ENCODE results near the gene ANXA5. TPM values are rescaled to one million over a fixed set of nuclear protein-coding genes. Genes with fewer than 3 reads are reported as not detected.

Gene ANXA5
- total RNA-seq, 1 experiment from 2014 or later, result 222 TPM

GRCh38 chr4:121668368-121669162, 28.2 kb downstream of the ANXA5 start:
- no peaks in the 10 kb centered on the region for H3K4me1 ChIP-seq (ENCODE audit: control insufficient read depth, insufficient read depth, low read length)
- no peaks in the 10 kb centered on the region for H3K27me3 ChIP-seq (ENCODE audit: control insufficient read depth, insufficient read depth, low read length)
- ATAC-seq, result no peak
- DNase-seq (ENCODE audit: low read depth, low spot score), result no peak
- TF ChIP-seq CTCF (IDR thresholded peaks at IDR 0.05) (no peak), TCF7L2 (IDR thresholded peaks at IDR 0.05; ENCODE audit: low read depth, low read length) (no peak), REST (IDR thresholded peaks at IDR 0.05; ENCODE audit: insufficient read depth in 1 of 2, low read depth in 2 of 2, low read length in 1 of 2) (no peak), SIN3A (IDR thresholded peaks at IDR 0.05; ENCODE audit: borderline replicate concordance, insufficient read depth, low read depth, low read length) (no peak), POLR2AphosphoS5 (IDR thresholded peaks at IDR 0.05; ENCODE audit: low read depth, low read length) (no peak)
- H3K4me3 ChIP-seq (ENCODE audit: low read depth in 2 of 2, low read length in 2 of 2), result no peak overlapping the region
- in situ Hi-C loops (cut with HindIII; ENCODE audit: low pct_unique_long_range_greater_than_20kb, low sequenced_read_pairs) (no loop called here), intact Hi-C loops (cut with micrococcal nuclease; ENCODE audit: unreplicated experiment) (loop anchor here (5.0 kb wide), 1 partner anchor 59 kb away; no protein-coding TSS in a partner anchor)
- H3K36me3 ChIP-seq (ENCODE audit: control insufficient read depth, insufficient read depth, low read length), result peaks cover 44% of the 10 kb centered on the region
- CTCF ChIA-PET, result no interaction called here
- H3K9me3 ChIP-seq (ENCODE audit: control insufficient read depth, insufficient read depth, low read depth, low read length), result no peaks in the 10 kb centered on the region
- no TSS peak for BruUV-seq (replicated peaks)
- no peak overlapping the region for H3K27ac ChIP-seq (ENCODE audit: low read length)
- POLR2A ChIA-PET, result no interaction called here

GRCh38 chr4:121666091-121666679, 30.6 kb downstream of the ANXA5 start:
- no TSS peak for BruUV-seq (replicated peaks)
- DNase-seq (ENCODE audit: low read depth, low spot score) (no peak), ATAC-seq (no peak)
- TF ChIP-seq POLR2AphosphoS5 (IDR thresholded peaks at IDR 0.05; ENCODE audit: low read depth, low read length), result no peak
- TF ChIP-seq REST (IDR thresholded peaks at IDR 0.05; ENCODE audit: insufficient read depth in 1 of 2, low read depth in 2 of 2, low read length in 1 of 2), result no peak
- TF ChIP-seq TCF7L2 (IDR thresholded peaks at IDR 0.05; ENCODE audit: low read depth, low read length), result no peak
- TF ChIP-seq CTCF (IDR thresholded peaks at IDR 0.05), result no peak
- CTCF ChIA-PET, result no interaction called here
- H3K36me3 ChIP-seq (ENCODE audit: control insufficient read depth, insufficient read depth, low read length), result peaks cover 34% of the 10 kb centered on the region
- no peaks in the 10 kb centered on the region for H3K27me3 ChIP-seq (ENCODE audit: control insufficient read depth, insufficient read depth, low read length)
- intact Hi-C loops (cut with micrococcal nuclease; ENCODE audit: unreplicated experiment) (loop anchor here (5.0 kb wide), 1 partner anchor 61 kb away; no protein-coding TSS in a partner anchor), in situ Hi-C loops (cut with HindIII; ENCODE audit: low pct_unique_long_range_greater_than_20kb, low sequenced_read_pairs) (no loop called here)
- H3K4me3 ChIP-seq (ENCODE audit: low read depth in 2 of 2, low read length in 2 of 2), result no peak overlapping the region
- no peaks in the 10 kb centered on the region for H3K9me3 ChIP-seq (ENCODE audit: control insufficient read depth, insufficient read depth, low read depth, low read length)
- no peaks in the 10 kb centered on the region for H3K4me1 ChIP-seq (ENCODE audit: control insufficient read depth, insufficient read depth, low read length)
- H3K27ac ChIP-seq (ENCODE audit: low read length), result no peak overlapping the region
- POLR2A ChIA-PET, result no interaction called here
